Keratinocyte (primary cell): Measurements from ENCODE around the gene ATP8A2. TPM values are rescaled to one million over a fixed set of nuclear protein-coding genes. Genes with fewer than 3 reads are reported as not detected.

Experiments
- DNase-seq: peaks from one replicate; pipeline ENCODE4 v3.0.0-alpha.2; 2011; ENCODE audit warnings: low read depth, missing footprints, low spot score
- FAIRE-seq: peaks from 2 replicates; lab custom pipeline; 2011; peaks lifted over from hg19 to GRCh38; lab: Jason Lieb, UNC
- H2AFZ ChIP-seq: 2 replicates; pipeline ENCODE4 v1.6.0; 2012; ENCODE audit warnings: low read length, control low read depth, inconsistent platforms; ENCODE audit not compliant: control insufficient read depth
- H3K27ac ChIP-seq: 2 replicates; pipeline ENCODE4 v1.5.1; 2011; ENCODE audit warnings: low read length; ENCODE audit not compliant: control insufficient read depth, insufficient read depth
- H3K27me3 ChIP-seq: 3 replicates; pipeline ENCODE4 v1.6.0; 2011; ENCODE audit warnings: low read length; ENCODE audit not compliant: control insufficient read depth, insufficient read depth; ENCODE audit errors: extremely low read depth
- H3K36me3 ChIP-seq, 2 experiments: 2 replicates in 1 of 2; 3 replicates in 1 of 2; pipeline ENCODE4 v1.5.1; 2011; ENCODE audit warnings: low read length in 2 of 2, mild to moderate bottlenecking in 1 of 2; ENCODE audit not compliant: control insufficient read depth in 2 of 2, insufficient read depth in 2 of 2; ENCODE audit errors: extremely low read depth in 1 of 2
- H3K4me1 ChIP-seq: 3 replicates; pipeline ENCODE4 v1.5.1; 2011; ENCODE audit warnings: low read length; ENCODE audit not compliant: control insufficient read depth, insufficient read depth; ENCODE audit errors: extremely low read depth
- H3K4me2 ChIP-seq: 3 replicates; pipeline ENCODE4 v1.6.0; 2011; ENCODE audit warnings: low read depth, low read length; ENCODE audit not compliant: control insufficient read depth, insufficient read depth; ENCODE audit errors: extremely low read depth
- H3K4me3 ChIP-seq, 3 experiments: fragments of 200-600 bp in 1 of 3; sonication (generic) in 1 of 3; 2 replicates in 2 of 3; 3 replicates in 1 of 3; pipeline ENCODE4 v1.5.1; 2011 to 2016; ENCODE audit warnings: low read length in 3 of 3, mild to moderate bottlenecking in 3 of 3, control low read depth in 2 of 3, inconsistent platforms in 1 of 3, low read depth in 1 of 3, mixed read lengths in 1 of 3, mixed run types in 1 of 3, moderate library complexity in 1 of 3; ENCODE audit not compliant: control insufficient read depth in 2 of 3, insufficient read depth in 2 of 3; ENCODE audit errors: extremely low read depth in 1 of 3
- H3K79me2 ChIP-seq: 2 replicates; pipeline ENCODE4 v1.6.0; 2012; ENCODE audit warnings: low read length; ENCODE audit not compliant: control insufficient read depth, insufficient read depth
- H3K9ac ChIP-seq: 3 replicates; pipeline ENCODE4 v1.6.0; 2011; ENCODE audit warnings: low read length; ENCODE audit not compliant: control insufficient read depth, insufficient read depth; ENCODE audit errors: extremely low read depth
- H3K9me1 ChIP-seq: 3 replicates; pipeline ENCODE4 v1.6.0; 2011; ENCODE audit warnings: low read length; ENCODE audit not compliant: control insufficient read depth, insufficient read depth; ENCODE audit errors: extremely low read depth
- H3K9me3 ChIP-seq: 2 replicates; pipeline ENCODE4 v1.5.1; 2012; ENCODE audit warnings: low read depth, low read length; ENCODE audit not compliant: control insufficient read depth
- H4K20me1 ChIP-seq: 3 replicates; pipeline ENCODE4 v1.6.0; 2011; ENCODE audit warnings: low read length; ENCODE audit not compliant: control insufficient read depth, insufficient read depth; ENCODE audit errors: extremely low read depth
- CTCF ChIP-seq, 3 experiments: IDR thresholded peaks in 1 of 3; conservative IDR thresholded peaks in 1 of 3; optimal IDR thresholded peaks in 1 of 3; 2 replicates in 2 of 3; 3 replicates in 1 of 3; pipeline versions ENCODE3 to v1.5.1; 2011; ENCODE audit warnings: low read length in 3 of 3, mild to moderate bottlenecking in 3 of 3, moderate library complexity in 2 of 3, control low read depth in 1 of 3, inconsistent platforms in 1 of 3; ENCODE audit not compliant: insufficient read depth in 2 of 3; ENCODE audit errors: extremely low read depth in 1 of 3
- EZH2 ChIP-seq: IDR thresholded peaks from one replicate; pipeline ENCODE4 v1.6.1; 2012; ENCODE audit warnings: inconsistent platforms, mild to moderate bottlenecking, low read length, moderate library complexity
- dilution Hi-C: fragments of 300-500 bp; cut with MboI; formaldehyde crosslinking; loops from one replicate; pipeline ENCODE4 v1.7.0; 2020; ENCODE audit warnings: low sequenced_read_pairs; ENCODE audit not compliant: extremely low pct_ligation_motif_present
- polyA plus RNA-seq, 5 experiments: library from polyadenylated mRNA; depleted of rRNA in 3 of 5; stranded (reverse) in 3 of 5; stranded (forward) in 1 of 5; unstranded in 1 of 5; fragments of >200 nt; gene quantifications; 1 replicate in 1 of 5; 2 replicates in 3 of 5; 3 replicates in 1 of 5; pipeline versions ENCODE4 v1.2.1 to v1.2.3, GENCODE V29; 2011 to 2012; ENCODE audit warnings: missing spikeins in 2 of 5, low read depth in 1 of 5, low replicate concordance in 1 of 5

Gene ATP8A2
- polyA plus RNA-seq, 1 donor (not counting 4 experiments of a cell fraction or from before 2014, with no cell fraction given), result 0.16 TPM

DNA sequence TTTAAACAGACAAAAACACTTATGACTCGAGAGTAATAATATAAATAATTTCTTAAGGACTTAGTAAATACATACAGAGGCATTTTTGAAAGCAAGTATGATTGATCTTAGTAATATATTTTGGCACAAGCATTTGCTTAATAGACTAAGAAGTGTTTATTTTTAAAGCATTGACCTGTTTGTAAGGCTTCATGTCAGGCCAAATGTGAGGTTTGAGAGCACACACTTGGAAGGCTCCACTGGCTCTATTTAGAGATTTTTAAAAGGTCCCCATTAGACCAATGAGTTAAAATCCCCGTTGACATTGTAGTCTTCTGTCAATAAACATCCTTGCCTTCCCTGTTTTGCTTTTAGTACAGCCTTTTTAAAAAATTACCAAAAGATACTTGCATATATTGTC is 50.4 kb downstream of the ATP8A2 start:
- DNase-seq (no peak), FAIRE-seq (no peak)
- H3K9me1 ChIP-seq, result no peaks in the 10 kb centered on the region
- no peaks in the 10 kb centered on the region for H3K79me2 ChIP-seq
- no peak overlapping the region for H3K4me2 ChIP-seq
- H3K27ac ChIP-seq, result no peak overlapping the region
- H3K36me3 ChIP-seq, result no peaks in the 10 kb centered on the region
- H3K4me1 ChIP-seq, result no peaks in the 10 kb centered on the region
- no peak for TF ChIP-seq EZH2
- TF ChIP-seq CTCF (optimal IDR thresholded peaks at IDR 0.05 in 1 of 3, IDR thresholded peaks at IDR 0.05 in 1 of 3, conservative IDR thresholded peaks at IDR 0.05 in 1 of 3; ENCODE audit: extremely low read depth in 1 of 3, insufficient read depth in 2 of 3, low read length in 3 of 3), result no peak
- H3K9ac ChIP-seq, result no peak overlapping the region
- H3K27me3 ChIP-seq, result no peaks in the 10 kb centered on the region
- no peak overlapping the region for H2AFZ ChIP-seq
- no peaks in the 10 kb centered on the region for H3K9me3 ChIP-seq
- H3K4me3 ChIP-seq, result no peak overlapping the region
- dilution Hi-C loops, result no loop called here
- H4K20me1 ChIP-seq, result no peaks in the 10 kb centered on the region

DNA sequence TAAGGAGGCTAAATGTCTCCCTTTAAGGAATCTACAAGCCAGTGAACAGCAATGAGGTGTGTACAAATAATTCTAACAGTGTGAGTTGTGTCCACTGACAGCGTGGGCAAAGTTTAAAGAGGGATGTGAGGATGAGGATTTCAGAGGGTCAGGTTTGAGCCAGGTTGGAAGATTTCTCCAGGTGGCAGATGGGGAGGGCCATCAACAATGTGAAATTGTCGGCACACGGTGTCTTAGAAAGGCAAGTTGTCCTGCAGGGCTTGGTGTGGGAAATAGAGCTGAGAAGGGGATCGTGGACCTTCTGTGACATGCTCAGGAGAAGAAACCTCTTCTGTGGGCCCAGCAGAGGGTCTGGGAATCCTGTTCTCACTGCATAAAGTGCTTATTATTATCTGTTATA is 52.1 kb downstream of the ATP8A2 start:
- no peaks in the 10 kb centered on the region for H3K9me3 ChIP-seq
- no peaks in the 10 kb centered on the region for H3K36me3 ChIP-seq
- FAIRE-seq (no peak), DNase-seq (no peak)
- no peaks in the 10 kb centered on the region for H3K79me2 ChIP-seq
- no peaks in the 10 kb centered on the region for H3K9me1 ChIP-seq
- TF ChIP-seq CTCF (optimal IDR thresholded peaks at IDR 0.05 in 1 of 3, IDR thresholded peaks at IDR 0.05 in 1 of 3, conservative IDR thresholded peaks at IDR 0.05 in 1 of 3; ENCODE audit: extremely low read depth in 1 of 3, insufficient read depth in 2 of 3, low read length in 3 of 3), result no peak
- TF ChIP-seq EZH2, result no peak
- dilution Hi-C loops, result no loop called here
- H2AFZ ChIP-seq, result no peak overlapping the region
- H3K27me3 ChIP-seq, result no peaks in the 10 kb centered on the region
- no peak overlapping the region for H3K9ac ChIP-seq
- no peak overlapping the region for H3K27ac ChIP-seq
- H3K4me2 ChIP-seq, result no peak overlapping the region
- H3K4me1 ChIP-seq, result no peaks in the 10 kb centered on the region
- no peaks in the 10 kb centered on the region for H4K20me1 ChIP-seq
- H3K4me3 ChIP-seq, result no peak overlapping the region
